Measurements from ENCODE around the gene MXD4.
"Not testable (repeated sequence)": the region's sequence is repeated elsewhere in the genome, so short reads cannot be mapped to it uniquely, and the experiment has no call there.

MXD4 gene

GRCh38 chr4:2219233-2219760, 42.6 kb downstream of the MXD4 start:
- ATAC-seq: no peak
- DNase-seq: no peak

GRCh38 chr4:2218436-2218835, 43.5 kb downstream of the MXD4 start:
- ATAC-seq (no peak), DNase-seq (no peak)

GRCh38 chr4:2217726-2218125, 44.2 kb downstream of the MXD4 start:
- no peak for DNase-seq
- no peak for ATAC-seq

GRCh38 chr4:2212831-2213230, 49.1 kb downstream of the MXD4 start:
- DNase-seq (no peak), ATAC-seq (no peak)

- not testable (repeated sequence) for ATAC-seq, DNase-seq
These were observed 59.1 kb downstream of the MXD4 start for GRCh38 chr4:2202789-2203188.
